ENCODE results near the gene SUSD6.

SUSD6 gene

GRCh38 chr14:69672356-69672755, 61.0 kb downstream of the SUSD6 start:
- H3K9ac ChIP-seq (ENCODE audit: low read depth, low read length): no peak overlapping the region
- no peaks in the 10 kb centered on the region for H3K36me3 ChIP-seq (ENCODE audit: control insufficient read depth, insufficient read depth, low read length)
- no peaks in the 10 kb centered on the region for H3K27me3 ChIP-seq (ENCODE audit: control insufficient read depth, insufficient read depth, low read length)
- no peaks in the 10 kb centered on the region for H3K4me1 ChIP-seq (ENCODE audit: control insufficient read depth, insufficient read depth, low read length)
- no peaks in the 10 kb centered on the region for H3K9me3 ChIP-seq (ENCODE audit: control insufficient read depth, insufficient read depth, low read length)
- H3K4me3 ChIP-seq (ENCODE audit: low read depth, low read length): no peak overlapping the region

GRCh38 chr14:69673104-69673503, 61.7 kb downstream of the SUSD6 start:
- no peak overlapping the region for H3K4me3 ChIP-seq (ENCODE audit: low read depth, low read length)
- no peaks in the 10 kb centered on the region for H3K36me3 ChIP-seq (ENCODE audit: control insufficient read depth, insufficient read depth, low read length)
- no peaks in the 10 kb centered on the region for H3K27me3 ChIP-seq (ENCODE audit: control insufficient read depth, insufficient read depth, low read length)
- no peaks in the 10 kb centered on the region for H3K9me3 ChIP-seq (ENCODE audit: control insufficient read depth, insufficient read depth, low read length)
- no peaks in the 10 kb centered on the region for H3K4me1 ChIP-seq (ENCODE audit: control insufficient read depth, insufficient read depth, low read length)
- no peak overlapping the region for H3K9ac ChIP-seq (ENCODE audit: low read depth, low read length)

- H3K36me3 ChIP-seq (ENCODE audit: control insufficient read depth, insufficient read depth, low read length): no peaks in the 10 kb centered on the region
- no peaks in the 10 kb centered on the region for H3K9me3 ChIP-seq (ENCODE audit: control insufficient read depth, insufficient read depth, low read length)
These were observed 62.3 kb downstream of the SUSD6 start for GRCh38 chr14:69673578-69674305.

GRCh38 chr14:69674546-69675244, 63.3 kb downstream of the SUSD6 start:
- Histone ChIP-seq H3K9me3 (ENCODE audit: control insufficient read depth, insufficient read depth, low read length) (no peaks in the 10 kb centered on the region), H3K4me1 (ENCODE audit: control insufficient read depth, insufficient read depth, low read length) (no peaks in the 10 kb centered on the region), H3K4me3 (ENCODE audit: low read depth, low read length) (no peak overlapping the region), H3K27me3 (ENCODE audit: control insufficient read depth, insufficient read depth, low read length) (no peaks in the 10 kb centered on the region), H3K9ac (ENCODE audit: low read depth, low read length) (no peak overlapping the region), H3K36me3 (ENCODE audit: control insufficient read depth, insufficient read depth, low read length) (no peaks in the 10 kb centered on the region)

More at GRCh38 chr14:69673578-69674305, 62.3 kb downstream of the SUSD6 start:
- Histone ChIP-seq H3K27me3 (ENCODE audit: control insufficient read depth, insufficient read depth, low read length) (no peaks in the 10 kb centered on the region), H3K4me1 (ENCODE audit: control insufficient read depth, insufficient read depth, low read length) (no peaks in the 10 kb centered on the region), H3K4me3 (ENCODE audit: low read depth, low read length) (no peak overlapping the region), H3K9ac (ENCODE audit: low read depth, low read length) (no peak overlapping the region)

- Histone ChIP-seq H3K4me3 (ENCODE audit: low read depth, low read length) (no peak overlapping the region), H3K9ac (ENCODE audit: low read depth, low read length) (no peak overlapping the region), H3K9me3 (ENCODE audit: control insufficient read depth, insufficient read depth, low read length) (no peaks in the 10 kb centered on the region)
These were observed 63.8 kb downstream of the SUSD6 start for GRCh38 chr14:69675245-69675583.

GRCh38 chr14:69675877-69676416, 64.6 kb downstream of the SUSD6 start:
- Histone ChIP-seq H3K36me3 (ENCODE audit: control insufficient read depth, insufficient read depth, low read length) (no peaks in the 10 kb centered on the region), H3K27me3 (ENCODE audit: control insufficient read depth, insufficient read depth, low read length) (no peaks in the 10 kb centered on the region), H3K9me3 (ENCODE audit: control insufficient read depth, insufficient read depth, low read length) (no peaks in the 10 kb centered on the region), H3K4me3 (ENCODE audit: low read depth, low read length) (no peak overlapping the region), H3K9ac (ENCODE audit: low read depth, low read length) (no peak overlapping the region), H3K4me1 (ENCODE audit: control insufficient read depth, insufficient read depth, low read length) (no peaks in the 10 kb centered on the region)

More at GRCh38 chr14:69675245-69675583, 63.8 kb downstream of the SUSD6 start:
- H3K36me3 ChIP-seq (ENCODE audit: control insufficient read depth, insufficient read depth, low read length): no peaks in the 10 kb centered on the region
- H3K27me3 ChIP-seq (ENCODE audit: control insufficient read depth, insufficient read depth, low read length): no peaks in the 10 kb centered on the region
- H3K4me1 ChIP-seq (ENCODE audit: control insufficient read depth, insufficient read depth, low read length): no peaks in the 10 kb centered on the region

GRCh38 chr14:69676723-69677122, 65.3 kb downstream of the SUSD6 start:
- Histone ChIP-seq H3K36me3 (ENCODE audit: control insufficient read depth, insufficient read depth, low read length) (no peaks in the 10 kb centered on the region), H3K4me1 (ENCODE audit: control insufficient read depth, insufficient read depth, low read length) (no peaks in the 10 kb centered on the region), H3K27me3 (ENCODE audit: control insufficient read depth, insufficient read depth, low read length) (no peaks in the 10 kb centered on the region), H3K9me3 (ENCODE audit: control insufficient read depth, insufficient read depth, low read length) (no peaks in the 10 kb centered on the region), H3K9ac (ENCODE audit: low read depth, low read length) (no peak overlapping the region), H3K4me3 (ENCODE audit: low read depth, low read length) (no peak overlapping the region)

GRCh38 chr14:69680297-69680696, 68.9 kb downstream of the SUSD6 start:
- no peak overlapping the region for H3K9ac ChIP-seq (ENCODE audit: low read depth, low read length)
- H3K4me1 ChIP-seq (ENCODE audit: control insufficient read depth, insufficient read depth, low read length): no peaks in the 10 kb centered on the region
- H3K36me3 ChIP-seq (ENCODE audit: control insufficient read depth, insufficient read depth, low read length): no peaks in the 10 kb centered on the region
- H3K9me3 ChIP-seq (ENCODE audit: control insufficient read depth, insufficient read depth, low read length): no peaks in the 10 kb centered on the region
- no peak overlapping the region for H3K4me3 ChIP-seq (ENCODE audit: low read depth, low read length)
- no peaks in the 10 kb centered on the region for H3K27me3 ChIP-seq (ENCODE audit: control insufficient read depth, insufficient read depth, low read length)

- H3K4me3 ChIP-seq (ENCODE audit: low read depth, low read length): no peak overlapping the region
- H3K4me1 ChIP-seq (ENCODE audit: control insufficient read depth, insufficient read depth, low read length): no peaks in the 10 kb centered on the region
- no peaks in the 10 kb centered on the region for H3K27me3 ChIP-seq (ENCODE audit: control insufficient read depth, insufficient read depth, low read length)
- H3K36me3 ChIP-seq (ENCODE audit: control insufficient read depth, insufficient read depth, low read length): no peaks in the 10 kb centered on the region
- H3K9ac ChIP-seq (ENCODE audit: low read depth, low read length): no peak overlapping the region
- H3K9me3 ChIP-seq (ENCODE audit: control insufficient read depth, insufficient read depth, low read length): no peaks in the 10 kb centered on the region
These were observed 70.7 kb downstream of the SUSD6 start for GRCh38 chr14:69682136-69682535.

GRCh38 chr14:69682621-69683263, 71.3 kb downstream of the SUSD6 start:
- no peaks in the 10 kb centered on the region for H3K9me3 ChIP-seq (ENCODE audit: control insufficient read depth, insufficient read depth, low read length)
- H3K4me3 ChIP-seq (ENCODE audit: low read depth, low read length): no peak overlapping the region
- H3K4me1 ChIP-seq (ENCODE audit: control insufficient read depth, insufficient read depth, low read length): no peaks in the 10 kb centered on the region
- H3K9ac ChIP-seq (ENCODE audit: low read depth, low read length): no peak overlapping the region
- no peaks in the 10 kb centered on the region for H3K27me3 ChIP-seq (ENCODE audit: control insufficient read depth, insufficient read depth, low read length)
- H3K36me3 ChIP-seq (ENCODE audit: control insufficient read depth, insufficient read depth, low read length): no peaks in the 10 kb centered on the region

- Histone ChIP-seq H3K9me3 (ENCODE audit: control insufficient read depth, insufficient read depth, low read length) (no peaks in the 10 kb centered on the region), H3K4me1 (ENCODE audit: control insufficient read depth, insufficient read depth, low read length) (no peaks in the 10 kb centered on the region), H3K9ac (ENCODE audit: low read depth, low read length) (no peak overlapping the region)
These were observed 72.6 kb downstream of the SUSD6 start for GRCh38 chr14:69683971-69684370.

More at GRCh38 chr14:69683971-69684370, 72.6 kb downstream of the SUSD6 start:
- Histone ChIP-seq H3K4me3 (ENCODE audit: low read depth, low read length) (no peak overlapping the region), H3K36me3 (ENCODE audit: control insufficient read depth, insufficient read depth, low read length) (no peaks in the 10 kb centered on the region), H3K27me3 (ENCODE audit: control insufficient read depth, insufficient read depth, low read length) (no peaks in the 10 kb centered on the region)
